Measurements from ENCODE around the gene CAMLG. TPM values are rescaled to one million over a fixed set of nuclear protein-coding genes. Genes with fewer than 3 reads are reported as not detected.
"Not testable (repeated sequence)": the region's sequence is repeated elsewhere in the genome, so short reads cannot be mapped to it uniquely, and the experiment has no call there.

Gene CAMLG
- 35.5 TPM for total RNA-seq (2013)
- polyA plus RNA-seq (10 to 100 TPM; 17.5 to 20.8 (median 17.8) TPM), polyA minus RNA-seq (10.4 and 12.4 TPM in 2 replicates), total RNA-seq (12.8 to 55.2 (median 38.4) reads per million in 11 experiments)

- Histone ChIP-seq H3K79me2 (ENCODE audit: insufficient read depth, low read length) (peaks cover 28% of the 10 kb centered on the region), H3K27me3 (ENCODE audit: control insufficient read depth in 2 of 2, insufficient read depth in 2 of 2, low read length in 2 of 2) (no peaks in the 10 kb centered on the region), H3K4me3 (replicated peaks in 1 of 3; ENCODE audit: low read depth in 2 of 3, low read length in 3 of 3) (peak within 1 kb of the TSS; percentile 90 to 96 (median 91)), H4K20me1 (ENCODE audit: insufficient read depth, low read length) (no peaks in the 10 kb centered on the region), H3K4me2 (replicated peaks; ENCODE audit: extremely low read depth, low read length, poor library complexity, severe bottlenecking) (peak within 1 kb of the TSS; percentile 90), H3K36me3 (replicated peaks in 1 of 2; ENCODE audit: control insufficient read depth in 1 of 2, insufficient read depth in 2 of 2, low read length in 2 of 2) (peaks cover 0 to 14% of the 10 kb centered on the region in 2 donors), H2AFZ (ENCODE audit: insufficient read depth, low read depth, low read length, poor library complexity, severe bottlenecking) (peak within 1 kb of the TSS; percentile 92), H3K4me1 (ENCODE audit: control insufficient read depth in 1 of 2, insufficient read depth in 2 of 2, low read length in 2 of 2) (peaks cover 39 to 43% of the 10 kb centered on the region in 2 donors), H3K9me3 (replicated peaks in 1 of 2; ENCODE audit: control insufficient read depth in 1 of 2, insufficient read depth in 1 of 2, low read length in 2 of 2) (no peaks in the 10 kb centered on the region), H3K27ac (ENCODE audit: low read depth in 1 of 2, low read length in 2 of 2) (peak within 1 kb of the TSS; percentile 92 to 94), H3K9ac (ENCODE audit: insufficient read depth, low read length, poor library complexity, severe bottlenecking) (peak within 1 kb of the TSS; percentile 91)
- intact Hi-C loops (cut with micrococcal nuclease): loop anchor here (1.0 to 10.0 kb wide), 5 partner anchors 20 to 166 kb away; partner anchors contain the start of genes DDX46 (in 1 of the 2), PCBD2 (in 1 of the 2), SEC24A (in 1 of the 2) and TXNDC15 (in 1 of the 2)
- peak; percentile 98 to 99 (median 98) for DNase-seq
- peaks cover 5 to 7% of the 10 kb centered on the region in 2 donors for H3K36me3 Mint-ChIP-seq
- peaks cover 0 to 6% (median 0%) of the 10 kb centered on the region in 7 donors for H3K9me3 Mint-ChIP-seq
- WGBS (ENCODE audit: insufficient coverage): 0% methylated on average over 66 of the region's 66 CpGs
- H3K27ac Mint-ChIP-seq: peak within 1 kb of the TSS; percentile 94 to 98 (median 97)
- peak; percentile 76 for TF ChIP-seq CTCF (IDR thresholded peaks at IDR 0.05)
- peak within 1 kb of the TSS; percentile 96 to 98 for H3K4me3 Mint-ChIP-seq
- H3K27me3 Mint-ChIP-seq (ENCODE audit: low read depth in 3 of 3): no peaks in the 10 kb centered on the region
- H3K4me1 Mint-ChIP-seq: peaks cover 31% of the 10 kb centered on the region
Observed at GRCh38 chr5:134738133-134738962, at the start of gene CAMLG. CAMLG (plus strand) TSS chr5:134738548; CDS start chr5:134738621, 73 bp downstream.

- WGBS (ENCODE audit: insufficient coverage): 100% methylated on average over 6 of the region's 8 CpGs
- peaks cover 71 to 97% of the 10 kb centered on the region in 2 donors for H3K36me3 Mint-ChIP-seq
- H3K27me3 Mint-ChIP-seq (ENCODE audit: low read depth in 3 of 3): not testable (repeated sequence)
Observed at GRCh38 chr5:134690144-134690543, 48.2 kb upstream of the CAMLG start.

More at GRCh38 chr5:134690144-134690543, 48.2 kb upstream of the CAMLG start:
- not testable (repeated sequence) for H4K20me1 ChIP-seq (ENCODE audit: insufficient read depth, low read length); DNase-seq; H3K4me1 Mint-ChIP-seq; H3K79me2 ChIP-seq (ENCODE audit: insufficient read depth, low read length); H3K27ac Mint-ChIP-seq; H3K4me3 ChIP-seq (replicated peaks in 1 of 3; ENCODE audit: low read depth in 2 of 3, low read length in 3 of 3); H3K27me3 ChIP-seq (ENCODE audit: control insufficient read depth in 2 of 2, insufficient read depth in 2 of 2, low read length in 2 of 2); H3K9me3 ChIP-seq (replicated peaks in 1 of 2; ENCODE audit: control insufficient read depth in 1 of 2, insufficient read depth in 1 of 2, low read length in 2 of 2); H3K9me3 Mint-ChIP-seq; H3K4me3 Mint-ChIP-seq; H3K4me1 ChIP-seq (ENCODE audit: control insufficient read depth in 1 of 2, insufficient read depth in 2 of 2, low read length in 2 of 2); H3K9ac ChIP-seq (ENCODE audit: insufficient read depth, low read length, poor library complexity, severe bottlenecking); H3K27ac ChIP-seq (ENCODE audit: low read depth in 1 of 2, low read length in 2 of 2); H3K4me2 ChIP-seq (replicated peaks; ENCODE audit: extremely low read depth, low read length, poor library complexity, severe bottlenecking); H2AFZ ChIP-seq (ENCODE audit: insufficient read depth, low read depth, low read length, poor library complexity, severe bottlenecking)
- H3K36me3 ChIP-seq (replicated peaks in 1 of 2; ENCODE audit: control insufficient read depth in 1 of 2, insufficient read depth in 2 of 2, low read length in 2 of 2): peaks cover 76 to 96% of the 10 kb centered on the region in 2 donors
- intact Hi-C loops (cut with micrococcal nuclease): loop anchor here in 1 of 2 donors (10.0 kb wide), 1 partner anchor 75 kb away; no protein-coding TSS in a partner anchor
